ENCODE results near the gene ITGAL.

DNA sequence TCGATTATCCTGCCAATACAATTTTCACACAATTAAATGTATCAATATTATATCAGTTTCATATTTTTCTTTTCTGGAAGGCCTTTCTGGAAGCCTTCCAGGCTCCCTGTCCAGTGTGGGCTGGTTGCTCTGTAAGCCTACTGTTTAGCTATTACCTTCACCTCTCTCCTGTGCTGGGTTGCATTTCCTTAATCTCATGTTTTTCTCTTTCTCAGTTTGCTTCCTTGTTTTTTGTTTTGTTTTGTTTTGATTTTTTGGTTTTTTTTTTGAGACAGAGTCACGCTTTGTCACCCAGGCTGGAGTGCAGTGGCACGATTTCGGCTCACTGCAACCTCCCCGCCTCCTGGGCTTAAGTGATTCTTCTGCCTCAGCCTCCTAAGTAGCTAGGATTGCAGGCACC lies 33.7 kb upstream of the ITGAL start:
- no peak for TF ChIP-seq CREB1 (IDR thresholded peaks at IDR 0.05)
- TF ChIP-seq, protein P1, sequence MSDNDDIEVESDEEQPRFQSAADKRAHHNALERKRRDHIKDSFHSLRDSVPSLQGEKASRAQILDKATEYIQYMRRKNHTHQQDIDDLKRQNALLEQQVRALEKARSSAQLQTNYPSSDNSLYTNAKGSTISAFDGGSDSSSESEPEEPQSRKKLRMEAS (IDR thresholded peaks at IDR 0.05) = no peak
- TF ChIP-seq, protein P2, sequence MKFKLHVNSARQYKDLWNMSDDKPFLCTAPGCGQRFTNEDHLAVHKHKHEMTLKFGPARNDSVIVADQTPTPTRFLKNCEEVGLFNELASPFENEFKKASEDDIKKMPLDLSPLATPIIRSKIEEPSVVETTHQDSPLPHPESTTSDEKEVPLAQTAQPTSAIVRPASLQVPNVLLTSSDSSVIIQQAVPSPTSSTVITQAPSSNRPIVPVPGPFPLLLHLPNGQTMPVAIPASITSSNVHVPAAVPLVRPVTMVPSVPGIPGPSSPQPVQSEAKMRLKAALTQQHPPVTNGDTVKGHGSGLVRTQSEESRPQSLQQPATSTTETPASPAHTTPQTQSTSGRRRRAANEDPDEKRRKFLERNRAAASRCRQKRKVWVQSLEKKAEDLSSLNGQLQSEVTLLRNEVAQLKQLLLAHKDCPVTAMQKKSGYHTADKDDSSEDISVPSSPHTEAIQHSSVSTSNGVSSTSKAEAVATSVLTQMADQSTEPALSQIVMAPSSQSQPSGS (IDR thresholded peaks at IDR 0.05; ENCODE audit: low read length) = no peak
- no peak for TF ChIP-seq CHD2 (IDR thresholded peaks at IDR 0.05; ENCODE audit: low read length)
- no peak for TF ChIP-seq POLR2A (IDR thresholded peaks at IDR 0.05; ENCODE audit: control extremely low read depth in 1 of 2, low read depth in 2 of 2, low read length in 2 of 2)
- TF ChIP-seq, protein P3, sequence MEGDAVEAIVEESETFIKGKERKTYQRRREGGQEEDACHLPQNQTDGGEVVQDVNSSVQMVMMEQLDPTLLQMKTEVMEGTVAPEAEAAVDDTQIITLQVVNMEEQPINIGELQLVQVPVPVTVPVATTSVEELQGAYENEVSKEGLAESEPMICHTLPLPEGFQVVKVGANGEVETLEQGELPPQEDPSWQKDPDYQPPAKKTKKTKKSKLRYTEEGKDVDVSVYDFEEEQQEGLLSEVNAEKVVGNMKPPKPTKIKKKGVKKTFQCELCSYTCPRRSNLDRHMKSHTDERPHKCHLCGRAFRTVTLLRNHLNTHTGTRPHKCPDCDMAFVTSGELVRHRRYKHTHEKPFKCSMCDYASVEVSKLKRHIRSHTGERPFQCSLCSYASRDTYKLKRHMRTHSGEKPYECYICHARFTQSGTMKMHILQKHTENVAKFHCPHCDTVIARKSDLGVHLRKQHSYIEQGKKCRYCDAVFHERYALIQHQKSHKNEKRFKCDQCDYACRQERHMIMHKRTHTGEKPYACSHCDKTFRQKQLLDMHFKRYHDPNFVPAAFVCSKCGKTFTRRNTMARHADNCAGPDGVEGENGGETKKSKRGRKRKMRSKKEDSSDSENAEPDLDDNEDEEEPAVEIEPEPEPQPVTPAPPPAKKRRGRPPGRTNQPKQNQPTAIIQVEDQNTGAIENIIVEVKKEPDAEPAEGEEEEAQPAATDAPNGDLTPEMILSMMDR (IDR thresholded peaks at IDR 0.05; ENCODE audit: control extremely low read depth in 1 of 3, insufficient read depth in 1 of 3, low read depth in 1 of 3, low read length in 3 of 3) = no peak
- TF ChIP-seq RFX5 (IDR thresholded peaks at IDR 0.05; ENCODE audit: borderline replicate concordance, low read depth, low read length) = no peak
- no peak for TF ChIP-seq TCF12 (IDR thresholded peaks at IDR 0.05; ENCODE audit: low read depth, low read length)
- TF ChIP-seq KDM1A (IDR thresholded peaks at IDR 0.05; ENCODE audit: borderline replicate concordance, low read length) = no peak
- no peak for TF ChIP-seq EP300 (IDR thresholded peaks at IDR 0.05; ENCODE audit: borderline replicate concordance in 1 of 2, low read depth in 2 of 2, low read length in 2 of 2)
- no peak for TF ChIP-seq YY1 (IDR thresholded peaks at IDR 0.05; ENCODE audit: low read depth, low read length)
- TF ChIP-seq POLR2AphosphoS5 (IDR thresholded peaks at IDR 0.05; ENCODE audit: low read depth, low read length) = no peak
- TF ChIP-seq RAD21 (IDR thresholded peaks at IDR 0.05 in 1 of 2, conservative IDR thresholded peaks at IDR 0.05 in 1 of 2; ENCODE audit: low read depth in 2 of 2, low read length in 2 of 2) = no peak
- no peak for TF ChIP-seq TBP (IDR thresholded peaks at IDR 0.05; ENCODE audit: low read depth, low read length)
